ENCODE results near the gene NUCB1.
"Not testable (repeated sequence)": the region's sequence is repeated elsewhere in the genome, so short reads cannot be mapped to it uniquely, and the experiment has no call there.

NUCB1 gene

DNA sequence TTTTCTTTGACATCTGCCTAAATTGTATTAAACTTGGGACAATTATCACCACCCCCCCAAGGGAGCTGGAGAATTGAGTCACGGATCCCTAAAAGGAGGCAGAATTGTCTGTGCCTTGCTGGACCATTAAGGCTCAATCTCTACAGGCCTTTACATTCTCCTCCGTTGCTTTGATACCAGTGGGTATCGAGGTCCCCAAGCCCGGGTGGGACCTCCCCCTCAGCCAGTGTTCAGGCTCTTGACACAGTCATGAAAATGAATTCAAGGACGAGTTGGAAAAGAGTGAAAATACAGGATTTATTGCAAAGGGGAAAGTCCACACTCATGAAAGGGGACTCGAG is 22.3 kb upstream of the NUCB1 start:
- TF ChIP-seq, protein P1, sequence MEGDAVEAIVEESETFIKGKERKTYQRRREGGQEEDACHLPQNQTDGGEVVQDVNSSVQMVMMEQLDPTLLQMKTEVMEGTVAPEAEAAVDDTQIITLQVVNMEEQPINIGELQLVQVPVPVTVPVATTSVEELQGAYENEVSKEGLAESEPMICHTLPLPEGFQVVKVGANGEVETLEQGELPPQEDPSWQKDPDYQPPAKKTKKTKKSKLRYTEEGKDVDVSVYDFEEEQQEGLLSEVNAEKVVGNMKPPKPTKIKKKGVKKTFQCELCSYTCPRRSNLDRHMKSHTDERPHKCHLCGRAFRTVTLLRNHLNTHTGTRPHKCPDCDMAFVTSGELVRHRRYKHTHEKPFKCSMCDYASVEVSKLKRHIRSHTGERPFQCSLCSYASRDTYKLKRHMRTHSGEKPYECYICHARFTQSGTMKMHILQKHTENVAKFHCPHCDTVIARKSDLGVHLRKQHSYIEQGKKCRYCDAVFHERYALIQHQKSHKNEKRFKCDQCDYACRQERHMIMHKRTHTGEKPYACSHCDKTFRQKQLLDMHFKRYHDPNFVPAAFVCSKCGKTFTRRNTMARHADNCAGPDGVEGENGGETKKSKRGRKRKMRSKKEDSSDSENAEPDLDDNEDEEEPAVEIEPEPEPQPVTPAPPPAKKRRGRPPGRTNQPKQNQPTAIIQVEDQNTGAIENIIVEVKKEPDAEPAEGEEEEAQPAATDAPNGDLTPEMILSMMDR (IDR thresholded peaks at IDR 0.05; ENCODE audit: insufficient read depth, low read length, poor library complexity, severe bottlenecking), result no peak
- Histone ChIP-seq H3K27me3 (replicated peaks; ENCODE audit: control insufficient read depth, insufficient read depth, low read length) (no peaks in the 10 kb centered on the region), H3K36me3 (ENCODE audit: control insufficient read depth, insufficient read depth, low read length) (peaks cover 16% of the 10 kb centered on the region)

DNA sequence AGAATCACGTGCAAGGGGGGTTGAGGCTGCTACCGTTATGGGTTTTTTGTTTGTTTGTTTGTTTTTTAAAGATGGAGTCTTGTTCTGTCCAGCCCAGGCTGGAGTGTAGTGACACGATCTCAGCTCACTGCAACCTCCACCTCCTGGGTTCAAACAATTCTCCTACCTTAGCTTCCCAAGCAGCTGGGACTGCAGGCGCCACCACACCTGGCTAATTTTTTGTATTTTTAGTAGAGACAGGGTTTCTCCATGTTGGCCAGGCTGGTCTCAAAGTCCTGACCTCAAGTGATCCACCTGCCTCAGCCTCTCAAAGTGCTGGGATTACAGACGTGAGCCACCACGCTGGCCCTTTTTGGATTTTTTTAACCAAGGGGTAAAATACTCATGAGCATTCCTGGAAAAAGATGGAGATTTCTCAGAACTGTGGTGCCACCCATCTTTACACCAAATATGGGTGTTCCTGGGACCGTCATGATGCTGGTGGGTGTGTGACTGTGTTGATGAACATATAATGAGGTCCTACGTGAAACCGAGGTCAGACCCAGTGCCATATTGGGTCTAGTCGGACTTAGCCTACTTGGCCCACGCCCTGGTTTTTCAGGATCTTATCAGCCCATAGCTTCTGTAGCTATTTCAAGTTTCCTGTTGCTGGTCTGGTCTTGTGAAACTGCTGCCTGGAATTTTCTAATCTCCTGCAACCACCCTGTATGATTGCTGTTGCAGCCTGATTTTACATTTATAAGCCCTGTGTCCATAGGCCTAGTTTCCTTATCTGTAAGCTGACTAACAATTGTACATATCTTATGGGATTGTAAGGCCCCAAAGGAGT is 21.7 kb upstream of the NUCB1 start:
- no peak overlapping the region for H3K4me3 ChIP-seq (replicated peaks; ENCODE audit: low read depth, low read length)

More for the DNA sequence above, 22.3 kb upstream of the NUCB1 start:
- no peak for DNase-seq (ENCODE audit: extremely low read depth, insufficient read length)
- no peak overlapping the region for H3K4me3 ChIP-seq (replicated peaks; ENCODE audit: low read depth, low read length)

DNA sequence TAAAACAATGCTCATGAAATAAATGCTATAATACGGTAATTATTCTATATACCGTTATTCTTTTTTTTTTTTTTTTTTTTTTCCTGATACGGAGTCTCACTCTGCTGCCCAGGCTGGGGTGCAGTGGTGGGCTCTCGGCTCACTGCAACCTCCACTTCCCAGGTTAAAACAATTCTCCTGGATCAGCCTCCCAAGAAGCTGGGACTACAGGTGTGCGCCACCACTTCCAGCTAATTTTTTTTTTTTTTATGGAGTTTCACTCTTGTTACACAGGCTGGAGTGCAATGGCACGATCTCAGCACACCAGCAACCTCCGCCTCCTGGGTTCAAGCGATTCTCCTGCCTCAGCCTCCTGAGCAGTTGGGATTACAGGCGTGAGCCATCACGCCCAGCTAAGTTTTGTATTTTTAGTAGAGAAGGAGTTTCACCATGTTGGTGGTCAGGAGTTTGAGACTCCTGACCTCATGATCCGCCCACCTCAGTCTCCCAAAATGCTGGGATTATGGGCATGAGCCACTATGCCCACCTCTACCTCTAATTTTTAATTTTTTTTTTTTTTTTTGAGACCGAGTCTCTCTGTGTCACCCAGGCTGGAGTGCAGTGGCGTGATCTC is 21.0 kb upstream of the NUCB1 start:
- Histone ChIP-seq H3K4me3 (replicated peaks; ENCODE audit: low read depth, low read length) (no peak overlapping the region), H3K27me3 (replicated peaks; ENCODE audit: control insufficient read depth, insufficient read depth, low read length) (no peaks in the 10 kb centered on the region), H3K36me3 (ENCODE audit: control insufficient read depth, insufficient read depth, low read length) (peaks cover 11% of the 10 kb centered on the region)
- TF ChIP-seq, protein P1 (IDR thresholded peaks at IDR 0.05; ENCODE audit: insufficient read depth, low read length, poor library complexity, severe bottlenecking), result no peak
- DNase-seq (ENCODE audit: extremely low read depth, insufficient read length), result no peak

More for the DNA sequence above, 21.7 kb upstream of the NUCB1 start:
- TF ChIP-seq, protein P1 (IDR thresholded peaks at IDR 0.05; ENCODE audit: insufficient read depth, low read length, poor library complexity, severe bottlenecking), result no peak
- DNase-seq (ENCODE audit: extremely low read depth, insufficient read length), result no peak
- Histone ChIP-seq H3K36me3 (ENCODE audit: control insufficient read depth, insufficient read depth, low read length) (peaks cover 15% of the 10 kb centered on the region), H3K27me3 (replicated peaks; ENCODE audit: control insufficient read depth, insufficient read depth, low read length) (no peaks in the 10 kb centered on the region)

DNA sequence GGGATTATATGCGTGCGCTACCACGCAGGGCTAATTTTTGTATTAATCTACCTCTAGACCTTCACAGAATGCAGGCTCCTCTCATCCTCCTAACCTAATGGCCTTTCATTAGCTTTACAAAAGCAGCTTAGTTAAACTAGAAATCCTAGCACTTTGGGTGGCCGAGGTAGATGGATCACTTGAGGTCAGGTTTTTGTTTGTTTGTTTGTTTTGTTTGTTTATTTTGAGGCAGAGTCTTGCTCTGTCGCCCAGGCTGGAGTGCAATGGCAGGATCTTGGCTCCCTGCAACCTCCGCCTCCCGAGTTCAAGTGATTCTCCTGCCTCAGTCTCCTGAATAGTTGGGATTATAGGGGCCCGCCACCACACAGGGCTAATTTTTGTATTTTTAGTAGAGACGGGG is 20.4 kb upstream of the NUCB1 start:
- DNase-seq (ENCODE audit: extremely low read depth, insufficient read length); H3K27me3 ChIP-seq (replicated peaks; ENCODE audit: control insufficient read depth, insufficient read depth, low read length): not testable (repeated sequence)

DNA sequence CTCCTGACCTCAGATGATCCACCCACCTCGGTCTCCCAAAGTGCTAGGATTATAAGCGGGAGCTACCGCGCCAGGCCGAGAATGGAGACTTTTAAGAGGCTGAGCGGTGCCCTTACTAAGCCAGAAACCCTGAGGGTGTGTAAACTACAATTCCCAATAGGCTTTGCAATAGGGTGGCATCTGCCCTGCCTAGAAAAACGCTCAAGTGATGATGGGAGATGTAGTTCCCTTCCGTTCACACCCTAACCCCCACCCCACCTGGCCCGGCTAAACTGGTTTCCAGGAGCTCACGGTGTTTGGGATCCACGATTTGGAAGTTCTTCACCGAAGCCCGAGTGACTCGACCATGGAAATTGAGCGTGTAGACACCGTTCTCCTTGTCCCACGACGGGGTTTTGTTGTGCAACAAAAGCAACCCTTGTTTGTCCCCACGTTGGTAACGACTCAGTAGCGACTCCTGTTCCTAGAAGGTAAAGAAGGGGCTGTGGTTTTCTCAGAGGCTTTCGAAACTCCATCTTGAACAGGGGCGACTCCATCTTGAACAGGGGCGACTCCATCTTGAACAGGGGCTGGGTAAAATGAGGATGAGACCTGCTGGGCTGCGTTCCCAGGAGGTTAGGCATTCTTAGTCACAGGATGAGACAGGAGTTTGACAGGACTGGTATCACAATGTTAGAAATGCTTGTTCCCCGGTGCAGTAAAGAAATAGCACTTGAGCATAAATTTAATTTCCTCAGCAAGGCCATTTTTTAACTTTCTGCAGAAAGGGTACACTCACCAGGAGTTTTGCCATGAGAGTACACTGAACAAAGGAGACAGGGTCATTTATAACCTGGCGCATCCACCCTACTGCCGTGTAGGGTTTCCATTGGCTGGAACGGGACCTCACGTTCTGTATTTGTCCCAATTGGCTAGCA is 18.1 kb upstream of the NUCB1 start:
- DNase-seq (ENCODE audit: extremely low read depth, insufficient read length), result no peak
- Histone ChIP-seq H3K27me3 (replicated peaks; ENCODE audit: control insufficient read depth, insufficient read depth, low read length) (no peaks in the 10 kb centered on the region), H3K36me3 (ENCODE audit: control insufficient read depth, insufficient read depth, low read length) (no peaks in the 10 kb centered on the region; the same call in 1 of the 2 replicates), H3K4me3 (replicated peaks; ENCODE audit: low read depth, low read length) (no peak overlapping the region)
- TF ChIP-seq, protein P1 (IDR thresholded peaks at IDR 0.05; ENCODE audit: insufficient read depth, low read length, poor library complexity, severe bottlenecking), result no peak

More for the DNA sequence above, 20.4 kb upstream of the NUCB1 start:
- H3K36me3 ChIP-seq (ENCODE audit: control insufficient read depth, insufficient read depth, low read length); H3K4me3 ChIP-seq (replicated peaks; ENCODE audit: low read depth, low read length): not testable (repeated sequence)
